Keratinocyte (primary cell): ENCODE data around the gene GSN.

Source experiments
- EZH2 ChIP-seq: IDR thresholded peaks from one replicate; pipeline ENCODE4 v1.6.1; 2012; ENCODE audit warnings: inconsistent platforms, mild to moderate bottlenecking, low read length, moderate library complexity
- TF ChIP-seq, protein P1 (sequence below), 3 experiments: IDR thresholded peaks in 1 of 3; conservative IDR thresholded peaks in 1 of 3; optimal IDR thresholded peaks in 1 of 3; 2 replicates in 2 of 3; 3 replicates in 1 of 3; pipeline versions ENCODE3 to v1.5.1; 2011; ENCODE audit warnings: low read length in 3 of 3, mild to moderate bottlenecking in 3 of 3, moderate library complexity in 2 of 3, control low read depth in 1 of 3, inconsistent platforms in 1 of 3; ENCODE audit not compliant: insufficient read depth in 2 of 3; ENCODE audit errors: extremely low read depth in 1 of 3

DNA sequence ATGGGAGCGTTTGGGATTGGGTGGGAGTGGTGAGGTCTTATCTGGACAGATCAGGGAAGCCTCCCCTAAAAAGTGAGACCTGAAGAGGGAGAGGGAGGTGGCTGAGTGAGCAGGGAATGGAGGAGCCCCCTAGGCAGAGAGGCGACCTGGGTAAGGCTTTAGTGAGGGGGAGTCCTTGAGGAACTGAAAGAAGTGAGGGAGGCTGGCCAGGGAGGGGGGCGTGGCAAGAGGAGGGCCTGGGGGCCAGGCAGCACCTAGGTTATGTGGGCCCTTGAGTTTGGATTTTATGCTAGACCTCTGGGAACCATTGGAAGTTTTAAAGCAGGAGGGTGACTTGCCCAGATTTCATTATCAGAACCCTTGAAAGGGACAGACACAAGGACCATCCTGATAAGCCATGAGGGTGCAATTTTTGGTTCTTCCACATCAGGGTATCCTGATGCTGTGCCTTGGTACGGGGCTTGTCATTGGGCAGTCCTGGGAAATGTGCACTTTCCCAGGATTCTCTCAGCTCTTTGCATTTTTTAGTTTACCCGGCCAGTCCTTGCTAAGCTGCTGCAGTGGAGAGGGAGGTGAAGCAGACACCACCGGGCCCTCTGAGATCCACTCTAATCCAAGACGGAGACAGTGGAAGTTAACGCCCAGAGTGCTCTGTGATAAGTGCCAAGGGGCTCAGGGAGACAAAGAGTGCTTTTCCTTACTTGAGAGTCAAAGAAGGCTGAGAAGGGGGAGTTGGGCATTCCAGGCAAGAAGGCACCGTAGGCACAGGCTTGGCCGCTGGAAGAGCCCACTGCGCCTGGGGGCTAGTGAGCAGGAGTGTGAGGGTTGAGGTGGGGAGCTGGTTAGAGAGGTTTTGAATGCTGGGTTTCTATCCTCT lies 16.1 kb downstream of the GSN start:
- TF ChIP-seq, protein P1, sequence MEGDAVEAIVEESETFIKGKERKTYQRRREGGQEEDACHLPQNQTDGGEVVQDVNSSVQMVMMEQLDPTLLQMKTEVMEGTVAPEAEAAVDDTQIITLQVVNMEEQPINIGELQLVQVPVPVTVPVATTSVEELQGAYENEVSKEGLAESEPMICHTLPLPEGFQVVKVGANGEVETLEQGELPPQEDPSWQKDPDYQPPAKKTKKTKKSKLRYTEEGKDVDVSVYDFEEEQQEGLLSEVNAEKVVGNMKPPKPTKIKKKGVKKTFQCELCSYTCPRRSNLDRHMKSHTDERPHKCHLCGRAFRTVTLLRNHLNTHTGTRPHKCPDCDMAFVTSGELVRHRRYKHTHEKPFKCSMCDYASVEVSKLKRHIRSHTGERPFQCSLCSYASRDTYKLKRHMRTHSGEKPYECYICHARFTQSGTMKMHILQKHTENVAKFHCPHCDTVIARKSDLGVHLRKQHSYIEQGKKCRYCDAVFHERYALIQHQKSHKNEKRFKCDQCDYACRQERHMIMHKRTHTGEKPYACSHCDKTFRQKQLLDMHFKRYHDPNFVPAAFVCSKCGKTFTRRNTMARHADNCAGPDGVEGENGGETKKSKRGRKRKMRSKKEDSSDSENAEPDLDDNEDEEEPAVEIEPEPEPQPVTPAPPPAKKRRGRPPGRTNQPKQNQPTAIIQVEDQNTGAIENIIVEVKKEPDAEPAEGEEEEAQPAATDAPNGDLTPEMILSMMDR (optimal IDR thresholded peaks at IDR 0.05 in 1 of 3, IDR thresholded peaks at IDR 0.05 in 1 of 3, conservative IDR thresholded peaks at IDR 0.05 in 1 of 3; ENCODE audit: extremely low read depth in 1 of 3, insufficient read depth in 2 of 3, low read length in 3 of 3) = no peak
- no peak for TF ChIP-seq EZH2
